Ishikawa (cell line): ENCODE measurements around the gene IL10RB.

Source experiments
- CEBPB ChIP-seq: IDR thresholded peaks from 2 replicates; pipeline ENCODE4 v1.6.1; 2012
- CREB1 ChIP-seq: IDR thresholded peaks from 2 replicates; pipeline ENCODE4 v1.6.1; 2012; ENCODE audit warnings: low read depth
- EGR1 ChIP-seq: IDR thresholded peaks from 2 replicates; pipeline ENCODE4 v1.6.1; 2012
- EP300 ChIP-seq: IDR thresholded peaks from 2 replicates; pipeline ENCODE4 v1.6.1; 2012; ENCODE audit warnings: borderline replicate concordance
- FOXM1 ChIP-seq: IDR thresholded peaks from 2 replicates; pipeline ENCODE4 v1.6.1; 2012; ENCODE audit warnings: low read depth, borderline replicate concordance
- NFIC ChIP-seq: IDR thresholded peaks from 2 replicates; pipeline ENCODE4 v1.6.1; 2012
- RAD21 ChIP-seq: IDR thresholded peaks from 2 replicates; pipeline ENCODE4 v1.6.1; 2012; ENCODE audit warnings: low read depth
- TAF1 ChIP-seq: IDR thresholded peaks from 2 replicates; pipeline ENCODE4 v1.6.1; 2012; ENCODE audit warnings: low read depth, mild to moderate bottlenecking
- TCF12 ChIP-seq: IDR thresholded peaks from 2 replicates; pipeline ENCODE4 v1.6.1; 2012; ENCODE audit warnings: low read depth
- TEAD4 ChIP-seq: IDR thresholded peaks from 2 replicates; pipeline ENCODE4 v1.6.1; 2012
- YY1 ChIP-seq: IDR thresholded peaks from 2 replicates; pipeline ENCODE4 v1.6.1; 2012; ENCODE audit warnings: low read depth
- ZBTB7A ChIP-seq: IDR thresholded peaks from 2 replicates; pipeline ENCODE4 v1.6.1; 2012; ENCODE audit warnings: low read depth
- TF ChIP-seq, protein P1 (sequence below): IDR thresholded peaks from 2 replicates; pipeline ENCODE4 v1.6.1; 2012
- TF ChIP-seq, protein P2 (sequence below): IDR thresholded peaks from 2 replicates; pipeline ENCODE4 v1.6.1; 2012
- TF ChIP-seq, protein P3 (sequence below): IDR thresholded peaks from 2 replicates; pipeline ENCODE4 v1.6.1; 2012; ENCODE audit warnings: low read depth, mild to moderate bottlenecking

Gene IL10RB

DNA sequence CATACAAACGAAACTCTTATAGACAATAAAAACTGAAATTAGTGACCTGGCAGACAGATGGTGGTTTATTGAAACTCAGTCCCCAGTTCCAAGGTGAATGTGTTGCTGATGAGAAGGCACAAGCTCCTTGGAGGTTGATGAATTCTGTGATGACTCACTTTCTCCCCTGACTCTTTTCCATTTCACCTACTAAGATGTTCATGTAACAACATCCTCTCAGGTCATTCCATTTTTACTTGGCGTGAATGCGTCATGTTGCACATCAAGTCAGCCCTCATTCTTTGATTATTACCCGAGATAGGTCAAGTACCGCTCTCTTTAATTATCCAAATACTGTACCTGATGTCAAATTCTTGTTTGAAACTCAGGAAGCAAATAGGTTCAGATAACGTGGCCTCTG is 10.1 kb upstream of the IL10RB start:
- no peak for TF ChIP-seq NFIC
- no peak for TF ChIP-seq ZBTB7A
- TF ChIP-seq, protein P1, sequence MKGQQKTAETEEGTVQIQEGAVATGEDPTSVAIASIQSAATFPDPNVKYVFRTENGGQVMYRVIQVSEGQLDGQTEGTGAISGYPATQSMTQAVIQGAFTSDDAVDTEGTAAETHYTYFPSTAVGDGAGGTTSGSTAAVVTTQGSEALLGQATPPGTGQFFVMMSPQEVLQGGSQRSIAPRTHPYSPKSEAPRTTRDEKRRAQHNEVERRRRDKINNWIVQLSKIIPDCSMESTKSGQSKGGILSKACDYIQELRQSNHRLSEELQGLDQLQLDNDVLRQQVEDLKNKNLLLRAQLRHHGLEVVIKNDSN, result no peak
- TF ChIP-seq RAD21, result no peak
- TF ChIP-seq TCF12, result no peak
- no peak for TF ChIP-seq EGR1
- TF ChIP-seq YY1, result no peak
- TF ChIP-seq, protein P2, sequence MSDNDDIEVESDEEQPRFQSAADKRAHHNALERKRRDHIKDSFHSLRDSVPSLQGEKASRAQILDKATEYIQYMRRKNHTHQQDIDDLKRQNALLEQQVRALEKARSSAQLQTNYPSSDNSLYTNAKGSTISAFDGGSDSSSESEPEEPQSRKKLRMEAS, result no peak
- no peak for TF ChIP-seq EP300
- no peak for TF ChIP-seq TAF1
- TF ChIP-seq CREB1, result no peak

DNA sequence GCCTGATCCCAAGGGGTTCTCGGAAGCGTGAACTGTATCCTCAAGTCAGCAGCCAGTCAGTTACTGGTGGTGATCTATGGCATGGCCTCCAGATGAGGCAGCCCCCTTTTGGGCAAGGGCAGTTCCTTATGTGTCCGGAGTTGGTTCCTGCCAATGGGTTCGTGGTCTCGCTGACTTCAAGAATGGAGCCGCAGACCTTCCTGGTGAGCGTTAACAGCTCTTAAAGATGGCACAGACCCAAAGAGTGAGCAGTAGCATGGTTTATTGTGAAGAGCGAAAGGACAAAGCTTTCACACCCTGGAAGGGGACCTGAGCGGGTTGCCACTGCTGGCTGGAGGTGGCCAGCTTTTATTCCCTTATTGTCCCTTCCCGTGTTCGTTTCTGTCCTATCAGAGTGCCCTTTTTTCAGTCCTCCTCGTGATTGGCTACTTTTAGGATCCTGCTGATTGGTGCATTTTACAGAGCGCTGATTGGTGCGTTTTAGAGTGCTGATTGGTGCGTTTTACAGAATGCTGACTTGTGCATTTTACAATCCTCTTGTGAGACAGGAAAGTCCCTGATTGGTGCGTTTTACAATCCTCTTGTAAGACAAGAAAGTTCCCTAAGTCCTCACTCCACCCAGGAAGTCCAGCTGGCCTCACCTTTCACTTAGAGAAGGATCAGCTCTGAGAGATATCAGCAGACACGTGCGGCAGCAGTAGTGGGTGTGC is 8.9 kb upstream of the IL10RB start:
- TF ChIP-seq NFIC (no peak), FOXM1 (no peak), TCF12 (no peak), CREB1 (no peak), TEAD4 (no peak)

DNA sequence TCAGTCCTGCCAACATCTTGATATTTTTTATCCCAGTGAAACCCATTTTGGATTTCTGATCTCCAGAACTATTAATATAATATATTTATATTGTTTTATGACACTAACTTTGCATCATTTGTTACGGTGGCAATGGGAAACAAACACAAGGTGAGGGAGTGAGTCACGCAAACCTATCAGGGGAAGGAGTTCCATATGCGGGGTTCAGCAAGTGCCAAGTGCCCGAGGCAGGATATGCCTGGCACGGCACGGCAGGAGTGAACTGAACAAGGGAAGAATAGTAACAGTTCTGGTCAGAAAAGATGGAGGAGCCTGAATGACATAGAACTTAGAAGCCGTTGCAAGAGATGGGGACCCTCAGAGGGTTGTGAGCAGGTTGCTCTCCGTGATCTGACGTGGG is 7.7 kb upstream of the IL10RB start:
- TF ChIP-seq, protein P1, result no peak
- TF ChIP-seq TEAD4, result no peak
- TF ChIP-seq TCF12, result no peak
- TF ChIP-seq YY1, result no peak
- no peak for TF ChIP-seq ZBTB7A
- TF ChIP-seq CREB1, result no peak
- no peak for TF ChIP-seq EGR1
- no peak for TF ChIP-seq CEBPB
- no peak for TF ChIP-seq FOXM1
- TF ChIP-seq RAD21, result no peak
- TF ChIP-seq TAF1, result no peak
- no peak for TF ChIP-seq NFIC
- no peak for TF ChIP-seq EP300
- TF ChIP-seq, protein P2, result no peak
- TF ChIP-seq, protein P3, sequence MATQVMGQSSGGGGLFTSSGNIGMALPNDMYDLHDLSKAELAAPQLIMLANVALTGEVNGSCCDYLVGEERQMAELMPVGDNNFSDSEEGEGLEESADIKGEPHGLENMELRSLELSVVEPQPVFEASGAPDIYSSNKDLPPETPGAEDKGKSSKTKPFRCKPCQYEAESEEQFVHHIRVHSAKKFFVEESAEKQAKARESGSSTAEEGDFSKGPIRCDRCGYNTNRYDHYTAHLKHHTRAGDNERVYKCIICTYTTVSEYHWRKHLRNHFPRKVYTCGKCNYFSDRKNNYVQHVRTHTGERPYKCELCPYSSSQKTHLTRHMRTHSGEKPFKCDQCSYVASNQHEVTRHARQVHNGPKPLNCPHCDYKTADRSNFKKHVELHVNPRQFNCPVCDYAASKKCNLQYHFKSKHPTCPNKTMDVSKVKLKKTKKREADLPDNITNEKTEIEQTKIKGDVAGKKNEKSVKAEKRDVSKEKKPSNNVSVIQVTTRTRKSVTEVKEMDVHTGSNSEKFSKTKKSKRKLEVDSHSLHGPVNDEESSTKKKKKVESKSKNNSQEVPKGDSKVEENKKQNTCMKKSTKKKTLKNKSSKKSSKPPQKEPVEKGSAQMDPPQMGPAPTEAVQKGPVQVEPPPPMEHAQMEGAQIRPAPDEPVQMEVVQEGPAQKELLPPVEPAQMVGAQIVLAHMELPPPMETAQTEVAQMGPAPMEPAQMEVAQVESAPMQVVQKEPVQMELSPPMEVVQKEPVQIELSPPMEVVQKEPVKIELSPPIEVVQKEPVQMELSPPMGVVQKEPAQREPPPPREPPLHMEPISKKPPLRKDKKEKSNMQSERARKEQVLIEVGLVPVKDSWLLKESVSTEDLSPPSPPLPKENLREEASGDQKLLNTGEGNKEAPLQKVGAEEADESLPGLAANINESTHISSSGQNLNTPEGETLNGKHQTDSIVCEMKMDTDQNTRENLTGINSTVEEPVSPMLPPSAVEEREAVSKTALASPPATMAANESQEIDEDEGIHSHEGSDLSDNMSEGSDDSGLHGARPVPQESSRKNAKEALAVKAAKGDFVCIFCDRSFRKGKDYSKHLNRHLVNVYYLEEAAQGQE, result no peak

DNA sequence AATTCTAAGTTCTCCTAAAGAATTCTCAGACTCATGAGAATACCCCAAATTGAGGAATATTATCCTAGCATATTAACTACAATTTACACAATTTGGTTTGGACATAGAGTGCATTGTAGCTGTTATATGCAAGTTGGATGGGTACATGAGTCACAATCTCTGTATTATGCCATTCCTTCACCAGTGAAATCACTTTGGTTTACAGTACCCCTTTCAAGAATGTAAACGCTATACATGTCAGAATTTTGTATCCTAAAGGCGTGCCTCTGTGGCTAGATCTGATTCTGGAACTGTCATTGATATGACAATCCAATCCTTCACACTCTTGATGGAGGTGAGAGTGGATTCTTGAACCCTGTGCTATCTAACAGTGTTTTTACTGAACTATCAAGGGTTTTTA is 6.7 kb upstream of the IL10RB start:
- TF ChIP-seq, protein P3, result no peak
- TF ChIP-seq TAF1 (no peak), TCF12 (no peak)
- TF ChIP-seq, protein P1, result no peak
- TF ChIP-seq, protein P2, result no peak

DNA sequence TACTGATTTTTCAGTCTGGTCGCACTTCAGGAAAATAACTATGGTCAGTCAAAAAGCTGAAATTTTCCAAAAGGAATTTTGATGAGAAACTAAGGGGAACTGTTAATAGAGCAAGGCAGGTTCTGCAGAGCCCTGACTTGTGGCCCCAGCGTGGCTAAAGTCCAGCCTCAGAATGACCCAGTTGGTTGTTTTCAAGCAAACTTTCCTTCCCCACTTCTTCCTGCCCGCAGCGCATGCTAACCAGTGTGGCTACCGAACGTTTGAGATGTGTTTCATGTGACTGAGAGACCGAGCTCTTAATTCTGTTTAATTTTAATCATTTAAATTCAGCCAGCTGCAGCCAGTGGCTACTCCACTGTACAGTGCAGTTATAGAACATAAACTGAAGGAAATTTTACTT is 6.2 kb upstream of the IL10RB start:
- TF ChIP-seq ZBTB7A, result no peak
- no peak for TF ChIP-seq EGR1
- TF ChIP-seq, protein P1, result no peak
- no peak for TF ChIP-seq CEBPB
- TF ChIP-seq RAD21, result no peak
- TF ChIP-seq TEAD4, result no peak
- no peak for TF ChIP-seq FOXM1
- TF ChIP-seq YY1, result no peak
- TF ChIP-seq NFIC, result no peak
- no peak for TF ChIP-seq CREB1
- TF ChIP-seq EP300, result no peak
- TF ChIP-seq TCF12, result no peak
- TF ChIP-seq TAF1, result no peak
- TF ChIP-seq, protein P2, result no peak
- TF ChIP-seq, protein P3, result no peak
